HepG2 (cell line): ENCODE results near the gene CAPN9. TPM values are rescaled to one million over a fixed set of nuclear protein-coding genes. Genes with fewer than 3 reads are reported as not detected.

ENCODE experiments used
- ARID3A ChIP-seq: IDR thresholded peaks from 2 replicates; pipeline ENCODE4 v1.6.1; 2012; ENCODE audit warnings: low read depth, low read length, improper control_type of control experiment
- BCL6 ChIP-seq: IDR thresholded peaks from 2 replicates; pipeline ENCODE4 v1.6.1; 2016; ENCODE audit warnings: missing genetic modification reagents, missing compliant biosample characterization
- HOXA7 ChIP-seq: sonication (generic); formaldehyde crosslinking; IDR thresholded peaks from 2 replicates; pipeline ENCODE4 v1.8.1; 2022; ENCODE audit warnings: mild to moderate bottlenecking, missing genetic modification reagents, moderate library complexity
- KAT2B ChIP-seq: fragments of 150-350 bp; IDR thresholded peaks from 2 replicates; pipeline ENCODE4 v1.6.1; 2014; ENCODE audit warnings: low read depth, low read length, borderline replicate concordance
- KLF13 ChIP-seq: sonication (generic); formaldehyde crosslinking; IDR thresholded peaks from 2 replicates; pipeline ENCODE4 v1.4.0; 2020; ENCODE audit warnings: mild to moderate bottlenecking, missing genetic modification reagents
- KLF15 ChIP-seq: sonication (generic); formaldehyde crosslinking; IDR thresholded peaks from 2 replicates; pipeline ENCODE4 v1.8.1; 2023; ENCODE audit warnings: borderline replicate concordance, mild to moderate bottlenecking, inconsistent platforms, missing genetic modification reagents, mixed read lengths
- MTA3 ChIP-seq: sonication (generic); formaldehyde crosslinking; IDR thresholded peaks from 2 replicates; pipeline ENCODE4 v1.4.0; 2020; ENCODE audit warnings: missing genetic modification reagents
- PRDM10 ChIP-seq: sonication (generic); formaldehyde crosslinking; IDR thresholded peaks from 2 replicates; pipeline ENCODE4 v1.4.0; 2020; ENCODE audit warnings: low read depth, missing genetic modification reagents
- THAP9 ChIP-seq: sonication (generic); formaldehyde crosslinking; IDR thresholded peaks from 2 replicates; pipeline ENCODE4; 2020; ENCODE audit warnings: missing genetic modification reagents, mild to moderate bottlenecking, borderline replicate concordance
- UBTF ChIP-seq: sonication (generic); formaldehyde crosslinking; IDR thresholded peaks from 2 replicates; pipeline ENCODE4 v1.4.0; 2020; ENCODE audit warnings: mild to moderate bottlenecking, missing genetic modification reagents
- USF2 ChIP-seq, 2 experiments: sonication (generic) in 1 of 2; formaldehyde crosslinking in 1 of 2; IDR thresholded peaks; 2 replicates each; pipeline versions ENCODE4 v1.5.1 to v1.6.1; 2011 to 2020; ENCODE audit warnings: borderline replicate concordance in 1 of 2, low read depth in 1 of 2, low read length in 1 of 2, mild to moderate bottlenecking in 1 of 2, missing genetic modification reagents in 1 of 2, moderate library complexity in 1 of 2
- ZNF383 ChIP-seq: sonication (generic); formaldehyde crosslinking; IDR thresholded peaks from 2 replicates; pipeline ENCODE4 v1.4.0; 2020; ENCODE audit warnings: missing genetic modification reagents, mild to moderate bottlenecking, borderline replicate concordance
- ZNF720 ChIP-seq: sonication (generic); formaldehyde crosslinking; IDR thresholded peaks from 2 replicates; pipeline ENCODE4 v1.4.0; 2020; ENCODE audit warnings: missing genetic modification reagents
- ZNF878 ChIP-seq: sonication (generic); formaldehyde crosslinking; IDR thresholded peaks from 2 replicates; pipeline ENCODE4 v1.8.1; 2023; ENCODE audit warnings: mild to moderate bottlenecking, missing genetic modification reagents, moderate library complexity
- polyA plus RNA-seq, 8 experiments: library from polyadenylated mRNA; depleted of rRNA in 3 of 8; stranded (reverse) in 7 of 8; unstranded in 1 of 8; fragments of >200 nt; fragmentation: Illumina TruSeq in 4 of 8; extraction: Trizol in 4 of 8; gene quantifications; 2 replicates each; pipeline versions ENCODE4 v1.2.1 to v1.2.3, GENCODE V29; 2011 to 2016; ENCODE audit warnings: low read depth in 4 of 8, missing spikeins in 1 of 8, mixed read lengths in 1 of 8; ENCODE audit not compliant: insufficient read depth in 1 of 8
- total RNA-seq, 5 experiments: library from RNA; depleted of rRNA; stranded (reverse); fragments of >200 nt; fragmentation: Illumina TruSeq; extraction: Trizol; gene quantifications; 2 replicates each; pipeline ENCODE4 v1.2.3, GENCODE V29; 2016; ENCODE audit warnings: low read depth in 1 of 5

CAPN9 gene
- total and polyA plus RNA-seq, 2 of the 13 experiments (the other 11 are each of a cell fraction or from before 2014, with no cell fraction given) = 0.04 to 0.31 TPM

- TF ChIP-seq UBTF (CRISPR knock-in tag) = peak; percentile 85
- no peak for TF ChIP-seq MTA3 (CRISPR knock-in tag)
- peak; percentile 40; the same call in 1 of the 2 replicates for TF ChIP-seq ARID3A
- no peak for TF ChIP-seq KAT2B
- peak; percentile 88 for TF ChIP-seq KLF15 (CRISPR knock-in tag)
- TF ChIP-seq THAP9 = no peak; the same call in 1 of the 2 replicates
- no peak for TF ChIP-seq ZNF383 (CRISPR knock-in tag)
- TF ChIP-seq ZNF720 = no peak
- TF ChIP-seq KLF13 (CRISPR knock-in tag) = no peak
- TF ChIP-seq BCL6 = peak; percentile 92
- no peak for TF ChIP-seq USF2 (IDR thresholded peaks at IDR 0.05; ENCODE audit: low read depth, low read length)
- TF ChIP-seq USF2 (CRISPR knock-in tag; IDR thresholded peaks at IDR 0.05; ENCODE audit: borderline replicate concordance) = no peak
- peak; percentile 94 for TF ChIP-seq ZNF878
- TF ChIP-seq HOXA7 = no peak
- peak; percentile 78; the same call in 1 of the 2 replicates for TF ChIP-seq PRDM10 (CRISPR knock-in tag)
Observed at GRCh38 chr1:230702934-230703678, 44.1 kb upstream of the CAPN9 start (continued).
